GM21390 (cell line): ENCODE data around the gene NT5E.
A peak's percentile ranks its signal among the peaks of the same experiment; 100 is the strongest.

Experiments used
- ATAC-seq: cut with Tn5 transposase; IDR thresholded peaks from one replicate; pipeline ENCODE4 v1.9.1; 2021; ENCODE audit not compliant: unreplicated experiment

NT5E gene

DNA sequence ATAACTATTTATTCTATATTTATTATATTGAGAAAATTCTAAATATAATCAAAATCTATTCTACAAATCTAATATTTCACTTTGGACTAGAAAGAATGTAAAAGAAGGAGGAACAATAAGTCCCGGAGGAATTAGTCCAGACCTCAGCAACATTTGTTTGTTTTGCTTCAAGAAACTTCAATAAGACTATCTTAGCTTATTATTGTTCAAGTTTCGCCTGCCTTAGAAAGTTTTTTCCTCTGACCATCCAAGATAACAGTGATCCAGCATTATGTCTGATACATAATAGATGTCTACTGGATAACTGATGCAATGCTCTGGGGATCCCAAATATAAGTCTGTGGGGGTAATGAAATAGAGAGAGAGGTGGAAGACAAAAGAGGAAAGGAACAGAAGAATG is 28.7 kb upstream of the NT5E start:
- no peak for ATAC-seq

GRCh38 chr6:85421972-85422371 is 27.9 kb upstream of the NT5E start:
- ATAC-seq = no peak

DNA sequence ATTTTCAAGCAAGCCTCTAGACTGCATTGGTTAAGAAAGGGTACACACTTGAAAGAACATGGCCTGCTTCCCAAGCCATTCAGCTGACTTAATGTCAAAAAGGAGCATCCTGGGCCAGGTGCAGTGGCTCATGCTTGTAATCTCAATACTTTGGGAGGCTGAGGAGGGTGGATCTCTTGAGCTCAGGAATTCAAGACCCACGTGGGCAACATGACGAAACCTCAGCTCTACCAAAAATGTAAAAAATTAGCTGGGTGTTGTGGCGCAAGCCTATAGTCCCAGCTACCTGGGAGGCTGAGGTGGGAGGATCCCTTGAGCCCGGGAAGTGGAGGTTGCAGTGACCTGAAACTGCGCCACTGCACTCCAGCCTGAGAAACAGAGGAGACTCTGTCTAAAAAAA is 26.9 kb upstream of the NT5E start:
- ATAC-seq = no peak

GRCh38 chr6:85424981-85425380 is 24.9 kb upstream of the NT5E start:
- ATAC-seq = no peak

GRCh38 chr6:85425997-85426396 is 23.9 kb upstream of the NT5E start:
- no peak for ATAC-seq

DNA sequence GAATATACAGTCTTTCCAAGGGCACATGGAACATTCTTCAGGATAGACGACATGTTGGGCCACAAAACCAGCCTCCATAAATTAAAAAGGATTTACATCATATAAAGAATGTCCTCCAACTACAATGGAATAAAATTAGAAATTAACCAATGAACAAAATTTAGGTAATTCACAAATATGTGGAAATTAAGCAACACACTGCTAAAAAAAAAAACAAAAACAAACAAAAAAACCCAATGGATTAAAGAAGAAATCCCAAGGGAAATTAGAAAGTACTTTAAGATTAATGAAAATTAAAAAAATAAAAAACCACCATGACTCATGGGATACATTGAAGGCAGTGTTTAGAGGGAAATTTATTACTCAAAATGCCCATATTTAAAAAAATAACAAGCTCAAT is 21.4 kb upstream of the NT5E start:
- no peak for ATAC-seq

GRCh38 chr6:85429346-85429745 is 20.5 kb upstream of the NT5E start:
- ATAC-seq = no peak

DNA sequence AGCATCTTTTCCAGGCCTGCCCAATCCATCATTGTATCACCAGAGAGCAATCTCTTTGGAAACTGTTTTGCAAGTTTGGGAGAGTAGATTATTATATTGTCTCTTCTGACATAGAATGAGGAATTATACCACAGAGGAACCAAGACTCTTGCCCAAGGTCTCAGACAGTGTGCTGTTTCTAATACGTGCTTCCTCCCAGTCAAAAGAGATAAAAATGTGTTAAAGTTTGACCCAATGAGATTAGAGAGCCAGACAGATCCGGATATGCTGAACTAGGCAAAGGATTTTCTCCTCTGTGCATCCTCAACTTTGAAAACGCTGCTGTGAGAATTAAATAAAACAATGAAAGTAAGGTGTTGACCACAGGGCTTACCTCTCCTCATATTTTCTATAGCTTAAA is 18.6 kb upstream of the NT5E start:
- ATAC-seq = no peak

GRCh38 chr6:85432554-85432953 is 17.3 kb upstream of the NT5E start:
- ATAC-seq = no peak

DNA sequence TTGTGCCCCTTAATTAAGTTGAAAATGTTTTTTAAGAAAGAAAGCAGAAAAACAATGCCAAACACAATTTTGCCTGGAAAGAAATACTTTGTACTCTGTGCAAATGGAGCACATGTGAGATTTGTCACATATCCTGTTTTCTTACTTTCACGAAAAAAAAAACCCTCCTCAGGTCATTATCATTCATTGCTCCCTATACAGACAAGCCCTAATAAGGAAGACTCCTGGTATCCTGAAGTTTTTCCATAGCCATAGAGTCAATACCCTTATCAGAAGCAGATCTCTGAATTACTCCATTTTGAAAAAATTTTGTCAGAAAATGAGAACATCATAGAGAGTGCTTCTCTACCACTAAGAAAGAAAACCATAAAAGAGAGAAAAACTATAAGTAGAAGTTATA is 14.0 kb upstream of the NT5E start:
- ATAC-seq = no peak

GRCh38 chr6:85436411-85436810 is 13.5 kb upstream of the NT5E start:
- no peak for ATAC-seq

DNA sequence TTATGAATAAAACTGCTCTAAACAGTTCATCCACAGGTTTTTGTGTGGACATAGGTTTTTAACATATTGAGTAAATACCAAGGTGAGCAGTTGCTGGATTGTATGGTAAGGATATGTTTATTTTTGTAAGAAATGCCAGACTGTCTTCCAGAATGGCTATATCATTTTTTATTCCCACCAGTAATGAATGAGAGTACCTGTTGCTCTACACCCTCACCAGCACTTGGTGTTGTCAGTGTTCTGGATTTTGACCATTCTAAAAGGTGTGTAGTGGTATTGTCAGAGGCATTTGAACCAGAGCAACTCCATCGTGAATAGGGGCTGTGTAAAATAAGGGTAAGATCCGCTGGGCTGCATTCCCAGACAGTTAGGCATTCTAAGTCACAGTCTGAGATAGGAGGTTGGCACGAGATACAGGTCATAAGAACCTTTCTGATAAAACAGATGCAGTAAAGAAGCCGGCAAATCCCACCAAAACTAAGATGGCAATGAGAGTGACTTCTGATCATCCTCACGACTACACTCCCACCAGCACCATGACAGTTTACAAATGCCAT is 12.9 kb upstream of the NT5E start:
- ATAC-seq = no peak

DNA sequence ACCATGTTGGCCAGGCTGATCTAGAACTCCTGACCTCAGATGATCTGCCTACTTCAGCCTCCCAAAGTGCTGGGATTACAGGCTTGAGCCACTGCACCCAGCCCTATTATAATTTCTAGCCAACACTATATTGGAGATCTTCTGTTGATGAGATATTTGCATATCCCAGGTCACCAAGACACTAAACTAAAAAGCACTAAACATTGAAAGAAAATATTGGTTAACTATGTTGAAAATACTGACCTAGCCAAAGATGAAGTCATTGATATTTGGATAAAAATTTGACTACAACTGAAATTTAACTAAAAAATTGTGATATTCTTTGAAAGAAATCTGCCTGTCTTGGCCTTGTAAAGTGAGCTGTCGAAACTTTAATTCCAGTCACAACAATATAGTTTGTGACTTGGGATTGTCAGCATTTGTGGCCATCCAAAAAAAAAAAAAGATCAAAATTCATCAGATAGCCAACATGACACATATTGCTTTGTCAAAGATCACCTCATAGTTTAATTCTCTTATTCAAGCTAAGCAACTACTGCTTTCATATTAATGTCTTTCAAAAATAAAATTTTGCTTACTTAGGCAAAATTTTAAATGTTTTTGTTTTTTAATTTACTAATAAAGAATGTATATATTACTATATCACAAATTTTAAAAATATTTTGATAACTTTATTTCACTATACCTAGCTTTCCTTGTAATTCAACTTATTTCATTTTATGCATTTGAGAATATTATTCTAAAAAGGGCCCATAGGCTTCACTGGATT is 6.3 kb upstream of the NT5E start:
- ATAC-seq = no peak

DNA sequence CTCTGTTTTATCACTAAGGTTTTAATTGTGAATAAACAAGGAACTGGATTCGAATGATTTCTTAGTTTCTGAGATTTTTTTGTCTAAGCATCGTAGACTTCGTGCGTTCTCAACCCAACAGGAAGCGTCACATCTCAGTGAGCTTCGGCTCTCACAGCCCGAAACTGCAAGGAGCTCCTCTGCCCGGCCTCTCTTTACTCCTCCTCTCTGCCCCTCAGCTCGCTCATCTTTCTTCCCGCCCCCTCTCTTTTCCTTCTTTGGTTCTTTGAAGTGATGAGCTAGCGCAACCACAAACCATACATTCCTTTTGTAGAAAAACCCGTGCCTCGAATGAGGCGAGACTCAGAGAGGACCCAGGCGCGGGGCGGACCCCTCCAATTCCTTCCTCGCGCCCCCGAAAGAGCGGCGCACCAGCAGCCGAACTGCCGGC is 480 bp upstream of the NT5E start:
- peak; percentile 75 for ATAC-seq

GRCh38 chr6:85451565-85452306 is 1.9 kb downstream of the NT5E start:
- ATAC-seq = no peak

- no peak for ATAC-seq
Observed at GRCh38 chr6:85452441-85452881, 2.6 kb downstream of the NT5E start.

DNA sequence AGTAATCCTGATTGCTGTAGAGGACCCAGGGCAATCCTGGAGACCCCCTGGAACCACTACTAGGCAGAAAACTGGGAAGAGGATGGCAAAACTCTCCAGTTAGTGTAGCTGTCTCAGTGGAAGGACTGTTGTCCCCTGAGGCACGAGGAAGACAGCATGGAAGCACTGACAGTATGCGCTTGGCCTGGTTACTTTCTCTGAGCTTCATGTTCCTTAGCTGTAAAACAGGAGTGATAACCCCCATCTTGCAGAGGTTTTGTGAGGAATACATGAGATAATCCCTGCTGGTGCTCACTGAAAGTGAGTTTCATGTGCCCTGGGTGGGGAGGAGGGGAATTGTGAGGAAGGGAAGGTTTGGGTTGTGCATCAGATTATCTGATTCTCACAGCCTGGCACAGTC is 3.2 kb downstream of the NT5E start:
- ATAC-seq = no peak

- ATAC-seq = no peak
Observed at GRCh38 chr6:85453490-85453889, 3.6 kb downstream of the NT5E start.

- no peak for ATAC-seq
Observed at GRCh38 chr6:85455471-85456026, 5.7 kb downstream of the NT5E start.

GRCh38 chr6:85456782-85457181 is 6.9 kb downstream of the NT5E start:
- ATAC-seq = no peak

- no peak for ATAC-seq
Observed at GRCh38 chr6:85458184-85458583, 8.3 kb downstream of the NT5E start.

DNA sequence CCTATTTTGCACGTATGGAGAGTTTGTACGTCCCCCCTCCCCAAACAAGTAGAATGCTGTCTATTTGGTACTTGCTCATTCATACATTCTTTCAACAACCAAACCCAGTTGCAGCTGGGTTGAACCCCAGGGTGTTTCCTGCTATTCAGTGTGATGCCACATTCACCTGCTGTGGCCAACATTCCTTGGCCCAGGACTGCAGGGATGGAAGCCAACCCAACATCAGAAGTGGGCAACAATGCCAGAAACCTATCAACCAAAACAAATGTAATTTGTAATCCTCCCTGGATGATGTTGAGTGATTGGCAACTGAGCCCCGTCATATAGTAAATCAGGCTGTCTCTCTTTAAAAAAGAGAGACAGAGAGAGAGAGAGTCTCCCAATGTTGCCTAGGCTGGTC is 8.9 kb downstream of the NT5E start:
- ATAC-seq = no peak
